Uterine smooth muscle cell (primary cell): ENCODE data around the gene MRPL4. TPM values are rescaled to one million over a fixed set of nuclear protein-coding genes. Genes with fewer than 3 reads are reported as not detected.

Experiments used
- total RNA-seq: library from RNA; depleted of rRNA; stranded (reverse); fragments of >200 nt; gene quantifications from 2 replicates; pipeline ENCODE4 v1.2.3, GENCODE V29; 2014

The MRPL4 gene
- 22.2 and 27.1 TPM in 2 replicates for total RNA-seq

DNA sequence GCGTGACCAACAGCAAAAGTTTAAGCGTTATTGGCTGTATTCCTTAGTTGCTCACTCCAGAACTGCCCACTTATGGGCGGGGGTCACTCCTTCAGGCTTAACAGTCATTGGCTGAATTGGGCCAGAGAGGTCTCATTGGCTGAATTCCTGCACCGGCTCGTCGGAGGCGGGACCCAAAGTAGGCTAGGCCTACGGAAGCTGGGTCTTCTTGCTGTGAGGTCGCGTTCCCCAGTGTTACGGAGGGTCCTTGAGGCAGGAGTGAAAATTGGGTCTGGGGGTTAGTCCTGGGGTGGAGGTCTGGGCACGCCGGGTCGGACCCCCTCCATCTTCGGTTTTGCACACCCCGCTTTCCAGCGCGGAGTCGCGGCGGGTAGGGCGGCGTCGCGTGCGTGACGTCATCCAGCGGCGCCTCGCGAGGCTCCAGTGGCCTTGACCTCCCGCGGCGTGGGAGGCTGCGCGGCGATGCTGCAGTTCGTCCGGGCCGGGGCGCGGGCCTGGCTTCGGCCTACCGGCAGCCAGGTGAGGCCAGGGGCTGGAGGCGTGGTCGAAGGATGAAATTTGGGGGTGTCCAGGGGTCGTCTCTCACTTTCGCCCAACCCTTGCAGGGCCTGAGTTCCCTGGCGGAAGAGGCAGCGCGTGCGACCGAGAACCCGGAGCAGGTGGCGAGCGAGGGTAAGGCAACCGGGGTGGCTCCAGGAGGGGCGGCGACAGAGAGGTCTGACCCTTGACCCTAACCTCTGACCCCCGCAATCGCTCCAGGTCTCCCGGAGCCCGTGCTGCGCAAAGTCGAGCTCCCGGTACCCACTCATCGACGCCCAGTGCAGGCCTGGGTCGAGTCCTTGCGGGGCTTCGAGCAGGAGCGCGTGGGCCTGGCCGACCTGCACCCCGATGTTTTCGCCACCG, at the start of gene MRPL4:
TSS of gene MRPL4 (plus strand) at position 423 of the 903 bp plus-strand sequence. CDS start at position 463, 40 bp downstream.

DNA sequence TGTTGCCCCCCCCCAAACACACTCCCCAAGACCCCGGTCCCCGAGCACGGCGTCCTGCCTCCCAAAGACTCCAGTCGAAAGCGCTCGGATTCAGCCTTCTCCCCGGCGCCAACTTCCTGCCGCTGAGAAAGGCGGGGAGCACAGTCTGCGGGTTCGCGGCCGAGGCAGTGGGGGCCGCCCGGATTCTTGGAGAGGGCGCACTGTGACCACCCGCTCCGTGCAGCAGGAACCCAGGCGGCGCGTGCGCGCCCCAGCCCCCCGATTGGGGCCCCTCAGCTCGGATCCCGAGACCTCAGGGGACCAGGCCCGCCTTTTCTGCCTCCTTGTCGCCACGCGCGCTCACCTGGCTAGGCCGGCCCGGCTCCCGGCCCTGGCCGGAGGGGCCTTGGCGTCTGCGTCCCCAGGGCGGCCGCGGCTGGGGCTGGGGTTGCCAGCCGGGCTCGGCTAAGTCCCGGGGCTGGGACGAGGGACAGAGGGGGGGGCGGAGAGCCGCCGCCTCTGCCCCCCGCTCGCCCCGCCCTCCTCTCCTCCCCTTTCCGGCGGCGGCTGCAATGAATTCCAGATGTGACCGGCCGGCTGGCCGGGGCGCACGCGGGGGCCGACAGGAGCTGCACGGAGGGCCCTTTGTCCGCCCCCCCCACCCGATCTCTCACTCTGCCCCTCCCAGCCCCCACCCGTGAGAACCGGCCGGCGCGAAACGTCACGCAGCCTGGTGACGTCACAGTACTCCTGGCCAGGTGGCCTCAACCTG, 21.0 kb upstream of the MRPL4 start, which contains the start of gene S1PR2:
TSS of gene S1PR2 (minus strand) at position 471 of the 751 bp plus-strand sequence. CDS start 6,426 bp downstream, outside the sequence.

DNA sequence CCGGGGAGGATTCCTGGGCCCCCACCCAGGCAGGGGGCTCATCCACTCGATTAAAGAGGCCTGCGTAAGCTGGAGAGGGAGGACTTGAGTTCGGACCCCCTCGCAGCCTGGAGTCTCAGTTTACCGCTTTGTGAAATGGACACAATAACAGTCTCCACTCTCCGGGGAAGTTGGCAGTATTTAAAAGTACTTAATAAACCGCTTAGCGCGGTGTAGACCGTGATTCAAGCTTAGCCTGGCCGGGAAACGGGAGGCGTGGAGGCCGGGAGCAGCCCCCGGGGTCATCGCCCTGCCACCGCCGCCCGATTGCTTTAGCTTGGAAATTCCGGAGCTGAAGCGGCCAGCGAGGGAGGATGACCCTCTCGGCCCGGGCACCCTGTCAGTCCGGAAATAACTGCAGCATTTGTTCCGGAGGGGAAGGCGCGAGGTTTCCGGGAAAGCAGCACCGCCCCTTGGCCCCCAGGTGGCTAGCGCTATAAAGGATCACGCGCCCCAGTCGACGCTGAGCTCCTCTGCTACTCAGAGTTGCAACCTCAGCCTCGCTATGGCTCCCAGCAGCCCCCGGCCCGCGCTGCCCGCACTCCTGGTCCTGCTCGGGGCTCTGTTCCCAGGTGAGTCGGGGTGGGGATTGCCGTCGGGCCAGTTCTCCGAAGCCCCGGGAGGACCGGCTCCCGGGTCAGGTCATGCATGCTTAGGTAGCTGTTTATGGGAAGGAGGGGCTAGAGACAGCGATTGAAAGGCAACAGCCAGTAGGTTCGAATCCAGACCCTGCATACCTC, 18.8 kb downstream of the MRPL4 start, which contains the start of gene ICAM1:
TSS of gene ICAM1 (plus strand) at position 505 of the 779 bp plus-strand sequence. CDS start at position 545, 40 bp downstream.

DNA sequence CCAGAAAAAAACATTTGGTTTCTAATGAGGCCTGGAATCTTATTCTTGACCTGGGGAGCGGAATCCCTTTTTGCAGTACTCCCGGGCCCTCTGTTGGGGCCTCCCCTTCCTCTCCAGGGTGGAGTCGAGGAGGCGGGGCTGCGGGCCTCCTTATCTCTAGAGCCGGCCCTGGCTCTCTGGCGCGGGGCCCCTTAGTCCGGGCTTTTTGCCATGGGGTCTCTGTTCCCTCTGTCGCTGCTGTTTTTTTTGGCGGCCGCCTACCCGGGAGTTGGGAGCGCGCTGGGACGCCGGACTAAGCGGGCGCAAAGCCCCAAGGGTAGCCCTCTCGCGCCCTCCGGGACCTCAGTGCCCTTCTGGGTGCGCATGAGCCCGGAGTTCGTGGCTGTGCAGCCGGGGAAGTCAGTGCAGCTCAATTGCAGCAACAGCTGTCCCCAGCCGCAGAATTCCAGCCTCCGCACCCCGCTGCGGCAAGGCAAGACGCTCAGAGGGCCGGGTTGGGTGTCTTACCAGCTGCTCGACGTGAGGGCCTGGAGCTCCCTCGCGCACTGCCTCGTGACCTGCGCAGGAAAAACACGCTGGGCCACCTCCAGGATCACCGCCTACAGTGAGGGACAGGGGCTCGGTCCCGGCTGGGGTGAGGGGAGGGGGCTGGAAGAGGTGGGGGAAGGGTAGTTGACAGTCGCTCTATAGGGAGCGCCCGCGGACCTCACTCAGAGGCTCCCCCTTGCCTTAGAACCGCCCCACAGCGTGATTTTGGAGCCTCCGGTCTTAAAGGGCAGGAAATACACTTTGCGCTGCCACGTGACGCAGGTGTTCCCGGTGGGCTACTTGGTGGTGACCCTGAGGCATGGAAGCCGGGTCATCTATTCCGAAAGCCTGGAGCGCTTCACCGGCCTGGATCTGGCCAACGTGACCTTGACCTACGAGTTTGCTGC, 35.1 kb downstream of the MRPL4 start, which contains the start of gene ICAM4:
TSS of gene ICAM4 (plus strand) at position 153 of the 935 bp plus-strand sequence. CDS start at position 211, 58 bp downstream.

DNA sequence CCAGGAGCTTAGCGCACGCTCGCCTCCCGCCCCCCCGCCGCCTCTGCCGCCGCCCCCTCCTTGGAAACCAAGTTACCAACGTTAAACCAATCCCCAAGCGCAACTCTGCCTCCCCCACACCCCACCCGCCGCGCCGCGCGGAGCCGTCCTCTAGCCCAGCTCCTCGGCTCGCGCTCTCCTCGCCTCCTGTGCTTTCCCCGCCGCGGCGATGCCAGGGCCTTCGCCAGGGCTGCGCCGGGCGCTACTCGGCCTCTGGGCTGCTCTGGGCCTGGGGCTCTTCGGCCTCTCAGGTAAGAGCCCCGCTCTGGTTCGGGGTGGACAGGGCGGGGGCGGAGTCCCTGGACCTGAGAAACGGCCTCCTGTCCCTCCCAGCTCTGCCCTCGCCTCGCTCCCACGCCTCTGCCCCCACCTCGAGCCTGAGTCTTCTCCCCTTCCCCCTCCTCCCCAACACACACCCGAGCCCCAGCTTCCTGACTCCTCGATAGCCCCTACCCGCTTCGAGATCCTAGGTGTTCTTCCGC, 37.9 kb downstream of the MRPL4 start, which contains the start of gene ICAM5:
TSS of gene ICAM5 (plus strand) at position 117 of the 521 bp plus-strand sequence. CDS start at position 209, 92 bp downstream.

DNA sequence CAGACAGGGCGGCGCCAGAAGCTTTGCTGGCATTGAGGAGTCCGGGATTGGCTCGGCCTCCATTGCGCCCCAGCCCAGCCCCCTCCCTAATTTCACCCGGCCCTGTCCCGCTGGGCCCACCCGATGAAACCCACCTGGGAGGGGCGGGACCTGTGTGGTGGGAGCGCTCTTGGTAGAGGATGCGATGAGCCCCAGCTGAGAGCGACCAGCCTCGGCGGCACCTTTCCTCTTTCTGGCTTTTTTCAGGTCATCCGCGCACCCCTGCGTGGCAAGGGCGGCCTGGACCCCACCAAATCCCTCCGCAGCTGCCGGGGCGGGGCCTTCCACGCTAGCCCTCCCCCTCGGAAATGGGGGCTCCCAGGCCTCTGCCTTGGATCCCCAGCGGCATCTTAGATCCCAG, 57.4 kb downstream of the MRPL4 start, which contains the start of gene ZGLP1:
TSS of gene ZGLP1 (minus strand) at position 393 of the 400 bp plus-strand sequence.

Other genes with a start within 250 kb of the MRPL4 start
- 1.5 and 4.8 TPM in 2 replicates for gene COL5A3, start 241.7 kb upstream of the MRPL4 start, total RNA-seq
- not detected in 2 replicates for gene RDH8, start 238.7 kb upstream of the MRPL4 start, total RNA-seq
- gene SHFL, start 165.9 kb upstream of the MRPL4 start, total RNA-seq = 18.2 and 20.1 TPM in 2 replicates
- gene ANGPTL6, start 149.5 kb upstream of the MRPL4 start, total RNA-seq = not detected in 2 replicates
- 27.4 and 42.7 TPM in 2 replicates for gene PPAN, start 145.9 kb upstream of the MRPL4 start, total RNA-seq
- 3.0 and 3.9 TPM in 2 replicates for gene P2RY11, start 140.5 kb upstream of the MRPL4 start, total RNA-seq
- 318 and 322 TPM in 2 replicates for gene EIF3G, start 132.3 kb upstream of the MRPL4 start, total RNA-seq
- gene DNMT1, start 57.3 kb upstream of the MRPL4 start, total RNA-seq = 38.0 and 90.2 TPM in 2 replicates
- 11.2 and 12.2 TPM in 2 replicates for gene S1PR2, start 20.9 kb upstream of the MRPL4 start, total RNA-seq
- 4.8 and 5.6 TPM in 2 replicates for gene ICAM1, start 18.9 kb downstream of the MRPL4 start, total RNA-seq
- gene ICAM4, start 34.7 kb downstream of the MRPL4 start, total RNA-seq = 0.33 and 0.75 TPM in 2 replicates
- gene ICAM5, start 37.7 kb downstream of the MRPL4 start, total RNA-seq = 1.8 and 4.6 TPM in 2 replicates
- gene ZGLP1, start 57.6 kb downstream of the MRPL4 start, total RNA-seq = 0.22 and 0.87 TPM in 2 replicates
- 18.2 and 28.6 TPM in 2 replicates for gene FDX2, start 63.8 kb downstream of the MRPL4 start, total RNA-seq
- 16.1 and 17.5 TPM in 2 replicates for gene RAVER1, start 81.3 kb downstream of the MRPL4 start, total RNA-seq
- 5.1 and 9.6 TPM in 2 replicates for gene ICAM3, start 87.4 kb downstream of the MRPL4 start, total RNA-seq
- 80.7 and 101 TPM in 2 replicates for gene TYK2, start 128.4 kb downstream of the MRPL4 start, total RNA-seq
- 214 and 295 TPM in 2 replicates for gene CDC37, start 151.3 kb downstream of the MRPL4 start, total RNA-seq
- gene PDE4A, start 168.3 kb downstream of the MRPL4 start, total RNA-seq = 3.7 and 5.6 TPM in 2 replicates